ENCODE measurements around the gene CDCA8. TPM values are rescaled to one million over a fixed set of nuclear protein-coding genes. Genes with fewer than 3 reads are reported as not detected.

Gene CDCA8
- total RNA-seq, 6 experiments from 2014 or later = 20.3 to 44.3 (median 41.3) TPM

GRCh38 chr1:37691497-37692077 is 729 bp upstream of the CDCA8 start:
- Mint-ChIP-seq H3K4me1 (ENCODE audit: low read depth) (peaks cover 40% of the 10 kb centered on the region), H3K27me3 (ENCODE audit: insufficient read depth) (no peaks in the 10 kb centered on the region), H3K9me3 (no peaks in the 10 kb centered on the region), H3K36me3 (ENCODE audit: low read depth) (peaks cover 11% of the 10 kb centered on the region), H3K4me3 (peak overlapping the region; percentile 98), H3K27ac (peak overlapping the region; percentile 93)
- peak; percentile 49 for DNase-seq
- TF ChIP-seq, protein P1, sequence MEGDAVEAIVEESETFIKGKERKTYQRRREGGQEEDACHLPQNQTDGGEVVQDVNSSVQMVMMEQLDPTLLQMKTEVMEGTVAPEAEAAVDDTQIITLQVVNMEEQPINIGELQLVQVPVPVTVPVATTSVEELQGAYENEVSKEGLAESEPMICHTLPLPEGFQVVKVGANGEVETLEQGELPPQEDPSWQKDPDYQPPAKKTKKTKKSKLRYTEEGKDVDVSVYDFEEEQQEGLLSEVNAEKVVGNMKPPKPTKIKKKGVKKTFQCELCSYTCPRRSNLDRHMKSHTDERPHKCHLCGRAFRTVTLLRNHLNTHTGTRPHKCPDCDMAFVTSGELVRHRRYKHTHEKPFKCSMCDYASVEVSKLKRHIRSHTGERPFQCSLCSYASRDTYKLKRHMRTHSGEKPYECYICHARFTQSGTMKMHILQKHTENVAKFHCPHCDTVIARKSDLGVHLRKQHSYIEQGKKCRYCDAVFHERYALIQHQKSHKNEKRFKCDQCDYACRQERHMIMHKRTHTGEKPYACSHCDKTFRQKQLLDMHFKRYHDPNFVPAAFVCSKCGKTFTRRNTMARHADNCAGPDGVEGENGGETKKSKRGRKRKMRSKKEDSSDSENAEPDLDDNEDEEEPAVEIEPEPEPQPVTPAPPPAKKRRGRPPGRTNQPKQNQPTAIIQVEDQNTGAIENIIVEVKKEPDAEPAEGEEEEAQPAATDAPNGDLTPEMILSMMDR (IDR thresholded peaks at IDR 0.05) = no peak

DNA sequence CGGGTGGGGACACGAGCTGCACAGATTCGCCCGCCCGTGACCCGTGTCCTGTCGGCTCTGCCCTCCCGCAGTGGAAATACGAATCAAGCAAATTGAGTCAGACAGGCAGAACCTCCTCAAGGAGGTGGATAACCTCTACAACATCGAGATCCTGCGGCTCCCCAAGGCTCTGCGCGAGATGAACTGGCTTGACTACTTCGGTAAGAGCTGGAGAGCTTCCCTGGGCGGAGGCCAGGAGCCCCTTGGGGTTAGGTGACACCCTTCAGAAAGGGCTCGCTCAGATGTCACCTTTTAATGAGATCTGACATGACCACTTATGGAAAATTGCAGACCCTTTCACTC is 489 bp downstream of the CDCA8 start:
- Mint-ChIP-seq H3K36me3 (ENCODE audit: low read depth) (peaks cover 13% of the 10 kb centered on the region), H3K9me3 (no peaks in the 10 kb centered on the region), H3K27me3 (ENCODE audit: insufficient read depth) (no peaks in the 10 kb centered on the region), H3K4me3 (peak overlapping the region; percentile 98), H3K4me1 (ENCODE audit: low read depth) (peaks cover 40% of the 10 kb centered on the region), H3K27ac (peak overlapping the region; percentile 90)
- TF ChIP-seq, protein P1 (IDR thresholded peaks at IDR 0.05) = no peak
- no peak for DNase-seq

- H3K9me3 Mint-ChIP-seq = no peaks in the 10 kb centered on the region
- no peak overlapping the region for H3K27ac Mint-ChIP-seq
- no peaks in the 10 kb centered on the region for H3K27me3 Mint-ChIP-seq (ENCODE audit: insufficient read depth)
- no peak overlapping the region for H3K4me3 Mint-ChIP-seq
- H3K36me3 Mint-ChIP-seq (ENCODE audit: low read depth) = peaks cover 35% of the 10 kb centered on the region
- TF ChIP-seq, protein P1 (IDR thresholded peaks at IDR 0.05) = no peak
- DNase-seq = no peak
- H3K4me1 Mint-ChIP-seq (ENCODE audit: low read depth) = peaks cover 23% of the 10 kb centered on the region
Observed at GRCh38 chr1:37697090-37697489, 4.8 kb downstream of the CDCA8 start.

DNA sequence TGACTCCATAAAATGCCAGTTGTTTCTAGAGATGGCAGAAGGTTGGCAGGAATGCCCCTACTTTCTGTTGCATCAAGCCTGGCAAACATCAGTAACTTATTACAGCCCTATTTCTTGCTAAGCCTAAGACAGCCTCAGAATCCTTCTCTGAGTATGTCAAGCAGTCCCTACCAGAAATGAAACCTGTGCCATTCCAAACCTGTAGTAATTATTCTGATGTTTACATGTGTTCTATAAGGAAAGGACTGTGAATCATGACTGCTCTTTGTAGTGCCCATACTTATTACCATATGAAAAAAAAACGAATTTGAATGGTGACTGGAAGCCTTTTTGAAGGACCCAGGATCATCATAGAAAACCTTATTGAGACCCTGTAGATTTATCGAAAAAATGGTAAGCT is 5.4 kb downstream of the CDCA8 start:
- Mint-ChIP-seq H3K27me3 (ENCODE audit: insufficient read depth) (no peaks in the 10 kb centered on the region), H3K27ac (no peak overlapping the region; the same call in 1 of the 2 replicates), H3K4me1 (ENCODE audit: low read depth) (peaks cover 23% of the 10 kb centered on the region), H3K36me3 (ENCODE audit: low read depth) (peaks cover 40% of the 10 kb centered on the region), H3K9me3 (no peaks in the 10 kb centered on the region), H3K4me3 (no peak overlapping the region)
- no peak for DNase-seq
- TF ChIP-seq, protein P1 (IDR thresholded peaks at IDR 0.05) = no peak

DNA sequence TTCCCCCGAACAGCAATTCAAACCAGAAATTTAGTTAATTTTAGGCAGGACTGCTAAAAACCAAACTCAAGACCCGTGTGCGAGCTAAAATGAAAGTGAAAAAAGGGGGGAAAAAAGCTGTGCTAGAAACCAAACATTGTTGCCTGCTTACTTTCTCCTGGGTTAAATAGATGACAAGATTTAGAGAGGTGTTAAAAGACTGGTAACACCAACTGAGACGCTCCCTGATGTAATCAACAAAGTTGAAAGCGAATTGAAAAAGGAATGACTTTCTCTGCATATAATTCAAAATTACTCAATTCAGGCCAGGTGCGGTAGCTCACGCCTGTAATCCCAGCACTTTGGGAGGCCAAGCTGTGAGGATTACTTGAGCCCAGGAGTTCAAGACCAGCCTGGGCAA is 6.8 kb downstream of the CDCA8 start:
- peaks cover 22% of the 10 kb centered on the region for H3K4me1 Mint-ChIP-seq (ENCODE audit: low read depth)
- peaks cover 39% of the 10 kb centered on the region for H3K36me3 Mint-ChIP-seq (ENCODE audit: low read depth)
- H3K27ac Mint-ChIP-seq = no peak overlapping the region
- H3K27me3 Mint-ChIP-seq (ENCODE audit: insufficient read depth) = no peaks in the 10 kb centered on the region
- no peaks in the 10 kb centered on the region for H3K9me3 Mint-ChIP-seq
- no peak for DNase-seq
- TF ChIP-seq, protein P1 (IDR thresholded peaks at IDR 0.05) = no peak
- H3K4me3 Mint-ChIP-seq = no peak overlapping the region

DNA sequence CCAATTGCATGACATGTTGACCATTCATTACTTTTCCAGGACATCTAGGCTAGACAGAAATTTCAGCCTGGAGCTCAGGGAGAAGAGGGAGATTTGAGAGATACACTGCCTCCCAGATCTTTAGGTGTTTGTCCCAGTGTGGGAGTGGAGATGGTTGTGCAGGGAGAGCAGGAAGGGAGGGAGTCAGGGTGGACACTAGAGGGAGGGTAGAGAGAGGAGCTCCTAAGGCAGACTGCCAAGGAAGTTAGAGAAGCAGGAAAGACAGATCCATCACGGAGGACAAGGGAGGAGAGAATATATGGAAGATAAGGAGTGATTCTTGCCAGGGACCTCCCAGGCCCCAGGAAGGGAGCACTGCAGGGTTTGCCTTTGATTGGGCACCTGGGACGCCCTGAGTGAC is 8.7 kb downstream of the CDCA8 start:
- Mint-ChIP-seq H3K27ac (no peak overlapping the region), H3K36me3 (ENCODE audit: low read depth) (peaks cover 42% of the 10 kb centered on the region), H3K4me3 (no peak overlapping the region), H3K27me3 (ENCODE audit: insufficient read depth) (no peaks in the 10 kb centered on the region), H3K4me1 (ENCODE audit: low read depth) (peaks cover 28% of the 10 kb centered on the region), H3K9me3 (no peaks in the 10 kb centered on the region)
- TF ChIP-seq, protein P1 (IDR thresholded peaks at IDR 0.05) = no peak
- DNase-seq = no peak
